Upper lobe of left lung (tissue), 6 donors: ENCODE measurements around the gene FYB2. TPM values are rescaled to one million over a fixed set of nuclear protein-coding genes. Genes with fewer than 3 reads are reported as not detected.

Source experiments
- ATAC-seq, 2 donors: fragments of 200-7000 bp; cut with Tn5 transposase; one replicate each; pipeline ENCODE4 v1.9.1; 2022; ENCODE audit warnings: mild to moderate bottlenecking in 2 of 2, moderate library complexity in 2 of 2; ENCODE audit not compliant: low FRiP score in 2 of 2
- DNase-seq, 2 donors: peaks; one replicate each; pipeline ENCODE4 v3.0.0-alpha.2; 2019 to 2020
- H3K27ac ChIP-seq, 4 donors: fragments of 200-600 bp; sonication (generic); one replicate each; pipeline ENCODE4 v1.5.1; 2016 to 2019
- H3K27me3 ChIP-seq, 4 donors: fragments of 200-600 bp; sonication (generic); one replicate each; pipeline ENCODE4 v1.5.1; 2017 to 2019
- H3K36me3 ChIP-seq, 4 donors: fragments of 200-600 bp; sonication (generic); one replicate each; pipeline ENCODE4 v1.5.1; 2016 to 2019
- H3K4me1 ChIP-seq, 4 donors: fragments of 200-600 bp; sonication (generic); one replicate each; pipeline ENCODE4 v1.5.1; 2018 to 2019
- H3K4me3 ChIP-seq, 4 donors: fragments of 200-600 bp; sonication (generic); one replicate each; pipeline ENCODE4 v1.5.1; 2017 to 2019; ENCODE audit warnings: mild to moderate bottlenecking in 2 of 4, moderate library complexity in 1 of 4
- H3K9me3 ChIP-seq, 4 donors: fragments of 200-600 bp; sonication (generic); one replicate each; pipeline ENCODE4 v1.5.1; 2018 to 2019
- CTCF ChIP-seq, 6 experiments: fragments of 450-650 bp in 4 of 6; fragments of 200-600 bp in 2 of 6; sonication (generic) in 2 of 6; IDR thresholded peaks; one replicate each; pipeline ENCODE4 v1.5.1; 2016 to 2019; ENCODE audit warnings: antibody characterized with exemption in 6 of 6
- EP300 ChIP-seq, 4 donors: sonication (generic); formaldehyde crosslinking; IDR thresholded peaks; one replicate each; pipeline ENCODE4 v1.5.1; 2017; ENCODE audit warnings: antibody characterized with exemption in 4 of 4, control low read depth in 2 of 4
- POLR2A ChIP-seq, 4 donors: fragments of 450-650 bp; IDR thresholded peaks; one replicate each; pipeline ENCODE4 v1.5.1; 2016 to 2017; ENCODE audit warnings: antibody characterized with exemption in 4 of 4, mild to moderate bottlenecking in 2 of 4
- POLR2AphosphoS5 ChIP-seq, 2 donors: sonication (generic); formaldehyde crosslinking; IDR thresholded peaks; one replicate each; pipeline ENCODE4 v1.5.1; 2017; ENCODE audit warnings: antibody characterized with exemption in 2 of 2
- WGBS, 2 donors: methylation state at CpG; one replicate each; pipeline ENCODE4 v1.1.5; 2017 to 2018; 5-methylcytosine and 5-hydroxymethylcytosine counted together
- total RNA-seq, 6 donors: library from RNA; depleted of rRNA in 4 of 6; stranded (reverse); fragments of >200 nt in 4 of 6; gene quantifications; one replicate each; pipeline versions ENCODE4 v1.1.0 to v1.2.1, GENCODE V29; 2016 to 2021
- donor health status: DM: no; HTN: no; CAD: no; lungs with moderate emphysema.
- donor health status: DM: no; HTN: yes; CAD: no; lungs with severe emphysema.

Gene FYB2
- total RNA-seq, 6 donors from 2014 or later, result 1.2 to 43.2 (median 7.2) TPM

GRCh38 chr1:56863265-56863992 is 44.2 kb upstream of the FYB2 start:
- DNase-seq (no peak), ATAC-seq (no peak)
- WGBS, 2 donors, result 82 to 91% methylated on average over 3 of the region's 3 CpGs
- Histone ChIP-seq H3K36me3 (no peaks in the 10 kb centered on the region), H3K4me1 (no peaks in the 10 kb centered on the region), H3K27ac (no peak overlapping the region), H3K27me3 (no peaks in the 10 kb centered on the region), H3K4me3 (no peak overlapping the region), H3K9me3 (no peaks in the 10 kb centered on the region)
- TF ChIP-seq POLR2A (IDR thresholded peaks at IDR 0.05) (no peak), POLR2AphosphoS5 (IDR thresholded peaks at IDR 0.05) (no peak), CTCF (IDR thresholded peaks at IDR 0.05) (no peak), EP300 (IDR thresholded peaks at IDR 0.05) (no peak)

GRCh38 chr1:56859287-56859686 is 40.1 kb upstream of the FYB2 start:
- TF ChIP-seq CTCF (IDR thresholded peaks at IDR 0.05) (no peak), EP300 (IDR thresholded peaks at IDR 0.05) (no peak)
- no peaks in the 10 kb centered on the region for H3K27me3 ChIP-seq
- ATAC-seq (no peak), DNase-seq (no peak)
- H3K36me3 ChIP-seq, result no peaks in the 10 kb centered on the region
- no peaks in the 10 kb centered on the region for H3K4me1 ChIP-seq
- H3K9me3 ChIP-seq, result no peaks in the 10 kb centered on the region
- no peak overlapping the region for H3K27ac ChIP-seq
- H3K4me3 ChIP-seq, result no peak overlapping the region

DNA sequence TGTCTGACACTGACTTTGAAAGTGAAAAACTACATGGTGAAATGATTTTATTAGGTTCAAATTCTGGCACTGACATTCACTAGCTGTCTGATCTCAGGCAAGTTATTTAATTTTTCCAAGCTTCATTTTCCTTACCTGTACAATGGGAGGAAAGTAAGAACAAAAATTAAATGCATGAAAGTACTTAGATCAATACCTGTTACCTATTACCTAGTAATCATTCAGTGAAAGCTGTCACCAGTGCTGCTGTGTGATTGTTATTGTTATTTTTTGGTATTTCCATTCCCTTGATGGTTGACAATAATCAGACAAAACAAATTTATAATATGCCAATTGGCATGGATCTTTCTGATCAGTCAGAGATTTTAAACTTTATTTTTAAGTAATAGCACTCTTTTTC is 37.0 kb upstream of the FYB2 start:
- TF ChIP-seq EP300 (IDR thresholded peaks at IDR 0.05), result no peak
- no peak for TF ChIP-seq POLR2AphosphoS5 (IDR thresholded peaks at IDR 0.05)
- TF ChIP-seq POLR2A (IDR thresholded peaks at IDR 0.05), result no peak
- no peak for TF ChIP-seq CTCF (IDR thresholded peaks at IDR 0.05)
- Histone ChIP-seq H3K27me3 (no peaks in the 10 kb centered on the region), H3K27ac (no peak overlapping the region), H3K9me3 (no peaks in the 10 kb centered on the region), H3K4me1 (no peaks in the 10 kb centered on the region), H3K36me3 (no peaks in the 10 kb centered on the region), H3K4me3 (no peak overlapping the region)
- DNase-seq (no peak), ATAC-seq (no peak)

DNA sequence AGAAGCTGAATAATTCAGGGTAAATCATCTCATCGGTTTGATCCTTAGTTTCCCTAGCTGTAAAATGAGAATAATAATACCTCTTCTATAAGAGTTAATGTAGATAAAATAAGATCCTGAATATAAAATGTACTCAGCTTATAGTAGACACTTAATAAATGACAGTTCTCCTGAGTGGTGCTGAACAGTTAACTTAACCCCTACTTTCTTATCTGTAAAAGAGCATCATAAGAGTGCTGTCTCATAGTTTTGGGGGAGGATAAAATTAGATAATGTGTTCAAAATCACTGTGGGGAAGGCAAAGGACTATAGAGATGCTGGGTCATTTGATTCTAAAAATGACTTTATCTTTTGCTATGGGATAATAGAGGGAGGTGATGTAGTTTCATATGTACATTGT is 36.0 kb upstream of the FYB2 start:
- no peak for DNase-seq
- 82 to 92% methylated on average over 1 of the region's 1 CpG for WGBS, 2 donors
- H3K9me3 ChIP-seq, result no peaks in the 10 kb centered on the region
- no peak for ATAC-seq
- no peak overlapping the region for H3K27ac ChIP-seq
- TF ChIP-seq CTCF (IDR thresholded peaks at IDR 0.05) (no peak), POLR2AphosphoS5 (IDR thresholded peaks at IDR 0.05) (no peak), POLR2A (IDR thresholded peaks at IDR 0.05) (no peak), EP300 (IDR thresholded peaks at IDR 0.05) (no peak)
- H3K4me1 ChIP-seq, result no peaks in the 10 kb centered on the region
- no peaks in the 10 kb centered on the region for H3K36me3 ChIP-seq
- no peaks in the 10 kb centered on the region for H3K27me3 ChIP-seq
- H3K4me3 ChIP-seq, result no peak overlapping the region

GRCh38 chr1:56854521-56855099 is 35.4 kb upstream of the FYB2 start, which contains the start of gene C8A:
TSS of gene C8A (plus strand) at chr1:56854797. CDS start at chr1:56854902, 105 bp downstream.
- Histone ChIP-seq H3K4me1 (no peaks in the 10 kb centered on the region), H3K27me3 (no peaks in the 10 kb centered on the region), H3K36me3 (no peaks in the 10 kb centered on the region), H3K9me3 (no peaks in the 10 kb centered on the region), H3K4me3 (no peak within 1 kb of the TSS), H3K27ac (no peak within 1 kb of the TSS)
- TF ChIP-seq CTCF (IDR thresholded peaks at IDR 0.05) (no peak), EP300 (IDR thresholded peaks at IDR 0.05) (no peak), POLR2AphosphoS5 (IDR thresholded peaks at IDR 0.05) (no peak), POLR2A (IDR thresholded peaks at IDR 0.05) (no peak)
- WGBS, 2 donors, result 74 to 76% methylated on average over 3 of the region's 3 CpGs
- DNase-seq, result no peak
- no peak for ATAC-seq
